Activated CD4-positive, alpha-beta T cell treated with anti-CD3 and anti-CD28 coated beads, Interleukin-2, amount 50 U/mL, for 48 hours (primary cell): ENCODE results near the gene OTUD5.
"Not testable (repeated sequence)": the region's sequence is repeated elsewhere in the genome, so short reads cannot be mapped to it uniquely, and the experiment has no call there.

ENCODE experiments used
- DNase-seq, 2 experiments: peaks; one replicate each; pipeline ENCODE4 v3.0.0-alpha.2; 2020

OTUD5 gene

DNA sequence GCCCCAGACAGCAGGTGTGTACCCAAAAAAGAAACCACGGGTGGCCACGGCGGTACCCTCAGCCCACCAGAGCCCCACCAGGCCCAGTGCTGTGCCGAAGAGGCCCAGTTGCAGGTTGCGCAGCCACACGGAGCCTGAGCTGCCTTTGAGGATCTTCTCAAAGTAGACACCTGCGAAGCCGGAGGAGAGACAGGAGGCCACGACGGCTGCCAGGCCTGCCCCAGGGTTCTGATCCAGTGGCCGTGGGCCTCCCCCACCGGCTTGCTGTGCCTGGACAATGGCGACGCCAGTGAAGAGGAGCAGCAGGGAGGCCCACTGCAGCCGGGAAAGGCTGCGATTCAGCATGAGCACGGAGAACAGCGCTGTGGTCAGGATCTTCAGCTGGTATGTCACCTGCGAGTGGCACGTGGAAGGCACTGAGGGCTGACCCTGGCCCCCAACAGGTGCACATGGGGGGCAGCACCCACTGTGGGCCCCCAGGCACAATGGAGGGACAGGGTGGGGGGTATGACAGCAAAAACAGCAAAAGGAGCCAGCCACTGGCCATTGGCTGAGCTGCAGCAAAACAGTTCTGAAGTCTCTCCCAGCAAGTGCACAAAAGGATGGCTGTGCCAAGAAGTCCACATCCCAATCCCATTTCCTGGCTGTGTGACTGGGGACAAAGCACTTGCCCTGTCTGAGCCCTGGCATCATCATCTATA lies 52.2 kb downstream of the OTUD5 start:
- no peak for DNase-seq

DNA sequence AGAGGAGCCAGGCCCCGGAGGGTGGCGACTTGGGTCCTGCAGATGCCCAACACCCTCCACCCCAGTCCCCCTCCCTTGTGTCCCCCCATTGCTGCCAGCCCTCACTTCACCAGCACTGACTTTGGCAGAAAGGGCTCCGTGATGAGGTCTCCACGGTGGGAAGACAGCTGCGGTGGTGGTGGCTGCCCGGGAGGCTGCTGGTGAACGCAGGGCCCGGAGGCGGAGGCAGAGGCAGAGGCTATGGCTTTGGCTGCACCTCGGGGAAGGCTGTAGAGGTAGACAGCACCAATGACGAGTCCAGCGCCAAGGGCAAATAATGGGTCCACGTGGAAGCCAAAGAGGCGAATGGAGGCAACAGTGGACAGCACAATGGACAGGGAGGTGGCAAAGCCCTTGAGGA lies 52.8 kb downstream of the OTUD5 start:
- no peak for DNase-seq

DNA sequence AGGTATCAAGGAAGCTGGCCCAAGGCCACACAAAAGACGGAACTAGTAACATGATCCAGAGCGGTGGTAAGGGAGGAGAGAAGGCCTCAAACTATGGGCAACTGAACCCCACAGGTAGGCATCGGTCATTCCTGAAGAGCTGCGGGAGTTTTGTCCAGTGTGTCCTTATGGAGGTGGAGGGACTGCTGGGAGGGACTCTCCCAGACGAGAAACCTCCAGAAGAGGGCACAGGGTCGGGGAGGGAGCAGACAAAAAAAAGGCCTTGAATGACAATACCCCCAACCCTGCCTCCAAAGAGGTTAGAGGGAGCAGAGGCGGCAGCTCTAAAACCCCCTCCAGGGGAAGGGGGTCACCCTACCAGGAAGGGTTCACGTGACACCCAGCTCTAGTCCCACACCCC lies 53.2 kb downstream of the OTUD5 start:
- no peak for DNase-seq

DNA sequence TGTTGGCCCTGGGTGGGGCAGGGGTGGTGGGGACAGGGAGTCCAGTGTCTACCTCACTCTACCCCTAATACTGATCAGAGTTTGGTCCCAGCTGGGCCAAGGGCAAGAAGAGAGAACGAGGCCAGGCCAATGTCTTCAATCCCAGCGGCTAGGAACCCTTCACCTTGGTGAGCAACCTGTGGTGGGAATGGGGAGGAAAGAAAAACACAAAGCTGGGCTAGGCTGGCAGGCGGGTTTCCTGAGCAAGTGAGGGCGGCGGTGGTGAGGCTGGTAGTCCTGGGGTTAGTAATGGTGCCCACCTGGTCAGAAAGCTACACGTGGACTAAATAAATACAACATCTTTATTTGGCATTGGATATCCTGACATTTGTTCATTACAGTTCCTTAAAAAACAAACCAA lies 54.1 kb downstream of the OTUD5 start:
- no peak for DNase-seq

DNA sequence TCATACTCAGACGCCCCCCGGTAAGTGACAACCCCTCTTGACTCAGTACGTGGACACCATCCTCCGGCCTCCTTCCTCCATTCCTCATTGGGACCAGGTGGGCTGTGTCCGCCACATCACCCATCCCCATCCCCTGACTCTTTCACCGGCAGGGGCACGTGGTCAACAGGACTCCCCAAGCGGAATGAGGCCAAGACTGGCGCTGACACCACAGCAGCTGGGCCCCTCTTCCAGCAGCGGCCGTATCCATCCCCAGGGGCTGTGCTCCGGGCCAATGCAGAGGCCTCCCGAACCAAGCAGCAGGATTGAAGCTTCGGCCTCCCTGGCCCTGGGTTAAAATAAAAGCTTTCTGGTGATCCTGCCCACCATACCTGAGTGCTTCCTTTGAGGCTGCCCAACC lies 54.6 kb downstream of the OTUD5 start:
- no peak for DNase-seq

DNA sequence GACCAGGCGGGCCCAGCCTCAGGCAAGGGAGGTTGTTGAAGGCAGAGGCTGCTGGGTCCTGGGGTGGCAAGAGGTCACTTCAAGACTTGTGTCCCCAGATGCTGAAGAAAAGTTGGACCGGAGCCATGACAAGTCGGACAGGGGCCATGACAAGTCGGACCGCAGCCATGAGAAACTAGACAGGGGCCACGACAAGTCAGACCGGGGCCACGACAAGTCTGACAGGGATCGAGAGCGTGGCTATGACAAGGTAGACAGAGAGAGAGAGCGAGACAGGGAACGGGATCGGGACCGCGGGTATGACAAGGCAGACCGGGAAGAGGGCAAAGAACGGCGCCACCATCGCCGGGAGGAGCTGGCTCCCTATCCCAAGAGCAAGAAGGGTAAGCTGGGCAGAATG lies 55.3 kb downstream of the OTUD5 start:
- no peak for DNase-seq

DNA sequence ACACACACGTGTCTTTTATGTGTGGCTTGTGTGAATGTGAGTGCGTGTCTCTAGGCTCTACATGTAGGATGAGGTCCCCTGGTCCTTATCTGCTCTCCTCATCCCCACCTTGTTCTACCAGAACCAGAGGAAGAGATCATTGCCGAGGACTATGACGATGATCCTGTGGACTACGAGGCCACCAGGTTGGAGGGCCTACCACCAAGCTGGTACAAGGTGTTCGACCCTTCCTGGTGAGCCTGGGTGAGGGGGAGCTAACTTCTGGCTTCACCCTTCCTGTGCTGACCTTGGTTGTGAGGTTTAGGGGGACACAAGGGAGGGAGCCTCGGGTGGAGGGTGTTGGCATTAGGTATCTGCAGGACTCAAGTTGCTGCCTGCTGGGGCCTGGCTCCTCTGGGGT lies 56.3 kb downstream of the OTUD5 start:
- no peak for DNase-seq

DNA sequence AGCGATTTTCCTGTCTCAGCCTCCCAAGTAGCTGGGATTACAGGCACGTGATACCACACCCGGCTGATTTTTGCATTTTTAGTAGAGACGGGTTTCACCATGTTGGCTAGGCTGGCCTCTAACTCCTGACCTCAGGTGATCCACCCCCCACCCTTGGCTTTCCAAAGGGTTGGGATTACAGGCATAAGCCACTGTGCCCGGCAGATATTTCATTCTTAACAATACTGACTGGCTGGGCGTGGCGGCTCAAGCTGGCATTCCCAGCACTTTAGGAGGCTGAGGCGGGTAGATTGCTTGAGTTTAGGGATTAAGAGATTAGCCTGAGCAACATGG lies 58.4 kb downstream of the OTUD5 start:
- DNase-seq: no peak

DNA sequence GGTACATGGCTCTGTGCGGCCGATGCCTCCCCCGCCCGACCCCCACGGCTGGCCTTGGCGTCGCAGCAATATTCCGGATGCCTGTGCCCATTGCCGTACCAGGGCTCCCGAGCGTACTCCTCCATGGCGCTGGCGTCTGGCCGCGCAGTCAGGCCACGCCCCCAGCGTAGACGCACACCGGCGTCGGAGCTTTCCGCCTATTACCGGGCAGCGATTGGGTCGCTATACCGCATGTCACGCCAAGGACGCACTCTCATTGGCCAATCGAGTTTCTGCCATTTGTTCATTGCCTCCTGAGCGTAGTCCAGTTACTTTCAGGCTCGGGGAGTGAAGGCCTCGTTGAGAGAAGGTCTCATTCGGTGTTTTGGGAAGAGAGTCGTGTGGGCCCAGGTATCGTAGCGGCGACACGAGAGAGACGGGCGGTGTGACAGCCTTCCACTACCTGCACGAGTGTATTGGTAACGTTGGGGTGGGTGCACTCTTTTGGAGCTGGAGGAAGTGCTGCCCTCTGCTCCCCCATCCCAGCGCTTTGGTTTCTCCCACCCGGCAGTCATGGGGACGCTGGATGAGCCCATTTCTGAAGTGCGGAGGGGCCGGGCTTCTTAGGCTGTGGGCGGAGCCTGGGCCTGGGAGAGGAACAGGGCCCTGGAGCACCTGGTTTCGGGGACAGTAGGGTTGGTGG lies 59.6 kb downstream of the OTUD5 start, which contains the start of the genes PQBP1 and TIMM17B:
TSS of gene PQBP1 (plus strand) at position 306 of the 682 bp plus-strand sequence. CDS start 580 bp downstream, outside the sequence.
TSS of gene TIMM17B (minus strand) at position 144 of the 682 bp plus-strand sequence. CDS start at position 125, 19 bp downstream.
- peak; percentile 83 to 86 for DNase-seq

DNA sequence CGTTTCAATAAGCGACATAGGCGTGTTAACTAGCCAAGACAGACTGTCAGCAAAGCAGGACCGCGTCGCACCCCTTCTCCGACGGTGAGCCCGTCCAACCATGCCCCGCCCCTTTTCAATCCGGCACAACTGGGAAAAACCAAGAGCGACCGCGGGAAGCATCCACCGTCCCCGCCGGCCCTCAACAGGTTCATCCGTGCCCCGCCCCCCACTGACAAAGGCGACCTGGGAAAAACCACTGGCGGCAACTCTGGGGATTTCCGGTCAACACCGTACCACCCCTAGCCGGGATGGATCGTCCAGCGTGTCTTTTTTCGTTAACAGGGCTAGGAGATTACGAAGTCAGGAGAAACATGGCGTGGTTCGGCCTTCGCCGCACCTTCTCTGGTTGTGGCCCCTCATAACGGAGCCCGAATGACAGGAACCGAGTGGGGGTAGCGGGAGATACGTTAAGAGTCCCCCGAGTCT lies 60.2 kb downstream of the OTUD5 start:
- DNase-seq: peak; percentile 65 to 76

DNA sequence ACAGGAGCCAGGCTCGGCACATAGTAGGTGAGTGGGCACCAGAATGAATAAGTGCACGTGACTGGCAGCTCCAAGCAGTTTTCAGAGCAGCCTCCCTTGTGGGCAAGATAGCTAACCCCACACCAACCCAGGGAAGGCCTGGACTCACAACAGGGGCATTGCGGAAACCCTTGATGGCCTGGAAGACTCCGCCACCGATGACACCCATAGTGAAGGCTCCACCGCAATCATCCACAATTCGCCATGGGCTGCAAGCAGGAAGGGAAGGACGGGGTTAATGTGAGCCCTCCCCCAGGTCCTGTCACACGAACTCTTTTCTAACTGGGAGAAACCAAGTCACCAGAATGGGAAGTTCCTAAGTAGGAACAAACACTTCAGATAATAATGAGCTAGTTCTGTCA lies 60.8 kb downstream of the OTUD5 start:
- DNase-seq: no peak

DNA sequence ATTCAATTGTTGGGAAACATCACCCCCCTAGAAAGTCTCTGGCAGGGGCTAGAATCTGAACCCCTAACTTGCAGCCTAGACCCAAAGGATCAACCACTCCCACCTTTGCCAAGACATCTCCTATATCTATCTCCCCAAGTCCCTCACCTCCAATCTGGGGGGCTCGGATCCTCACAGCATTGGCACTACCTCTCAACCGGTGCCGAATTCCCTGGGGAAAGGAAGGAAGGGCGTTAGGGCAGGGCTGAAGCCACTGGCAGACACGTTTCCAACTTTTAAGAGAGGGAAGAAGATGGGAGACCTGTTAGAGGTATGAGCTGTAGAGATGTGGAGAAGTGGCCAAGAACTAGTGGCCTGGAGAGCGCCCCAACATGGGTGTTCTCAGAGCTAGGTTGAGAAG lies 62.5 kb downstream of the OTUD5 start:
- no peak for DNase-seq

DNA sequence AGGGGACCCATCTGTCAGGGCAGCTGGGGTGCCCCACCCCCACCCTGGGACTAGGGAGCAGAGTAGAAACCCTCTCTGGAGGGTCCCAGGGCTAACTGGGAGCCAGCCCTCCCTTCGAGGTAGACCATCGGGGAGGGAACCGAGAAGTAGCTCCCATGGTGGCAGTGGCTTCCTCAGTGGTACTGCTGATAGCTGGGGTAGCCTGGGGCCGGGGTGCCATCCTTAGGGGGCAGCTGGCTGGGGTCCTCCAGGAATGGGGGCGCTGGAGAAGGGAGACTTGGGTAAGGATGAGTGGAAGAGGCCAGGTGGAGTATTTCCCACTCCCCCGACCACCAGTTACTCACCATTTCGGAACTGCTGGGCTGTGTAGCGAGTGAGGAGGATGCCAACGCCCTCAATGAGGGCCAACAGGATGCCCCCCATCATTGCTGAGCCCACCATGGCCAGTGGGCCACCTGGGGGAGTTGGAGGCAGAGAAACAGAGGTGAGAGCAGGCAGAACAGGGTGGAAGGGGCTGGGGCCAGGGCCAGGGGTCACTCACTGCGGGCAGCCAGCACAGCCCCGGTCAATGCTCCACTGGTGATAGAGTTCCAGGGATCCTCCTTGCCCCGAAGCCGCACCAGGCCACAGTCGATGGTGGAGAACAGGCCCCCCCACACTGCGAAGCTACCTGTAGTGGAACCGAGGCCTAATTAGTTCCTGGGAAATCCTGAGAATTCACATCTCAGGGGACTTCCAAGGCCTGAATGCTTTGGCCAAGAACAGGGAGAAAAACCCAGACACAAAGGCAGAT lies 63.7 kb downstream of the OTUD5 start:
- no peak for DNase-seq

DNA sequence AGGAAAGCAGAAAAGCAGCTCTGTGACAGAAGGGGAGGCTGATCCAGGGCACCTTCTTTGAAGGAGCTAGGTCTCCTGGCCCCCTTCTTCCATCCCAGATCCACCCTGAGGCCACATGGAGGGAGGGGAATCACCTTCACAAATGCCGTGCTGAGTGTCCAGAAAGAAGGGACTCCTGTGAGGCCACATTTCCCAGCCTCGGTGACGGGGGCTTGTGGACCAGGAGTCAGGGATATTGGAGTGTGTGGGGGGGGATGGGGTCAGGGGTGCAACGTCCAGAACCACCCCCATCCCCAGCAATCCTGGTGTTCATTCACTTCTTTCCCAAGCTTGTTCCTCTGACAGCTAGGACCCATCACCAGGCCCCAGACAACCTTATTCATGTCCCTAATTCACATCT lies 64.5 kb downstream of the OTUD5 start:
- no peak for DNase-seq

DNA sequence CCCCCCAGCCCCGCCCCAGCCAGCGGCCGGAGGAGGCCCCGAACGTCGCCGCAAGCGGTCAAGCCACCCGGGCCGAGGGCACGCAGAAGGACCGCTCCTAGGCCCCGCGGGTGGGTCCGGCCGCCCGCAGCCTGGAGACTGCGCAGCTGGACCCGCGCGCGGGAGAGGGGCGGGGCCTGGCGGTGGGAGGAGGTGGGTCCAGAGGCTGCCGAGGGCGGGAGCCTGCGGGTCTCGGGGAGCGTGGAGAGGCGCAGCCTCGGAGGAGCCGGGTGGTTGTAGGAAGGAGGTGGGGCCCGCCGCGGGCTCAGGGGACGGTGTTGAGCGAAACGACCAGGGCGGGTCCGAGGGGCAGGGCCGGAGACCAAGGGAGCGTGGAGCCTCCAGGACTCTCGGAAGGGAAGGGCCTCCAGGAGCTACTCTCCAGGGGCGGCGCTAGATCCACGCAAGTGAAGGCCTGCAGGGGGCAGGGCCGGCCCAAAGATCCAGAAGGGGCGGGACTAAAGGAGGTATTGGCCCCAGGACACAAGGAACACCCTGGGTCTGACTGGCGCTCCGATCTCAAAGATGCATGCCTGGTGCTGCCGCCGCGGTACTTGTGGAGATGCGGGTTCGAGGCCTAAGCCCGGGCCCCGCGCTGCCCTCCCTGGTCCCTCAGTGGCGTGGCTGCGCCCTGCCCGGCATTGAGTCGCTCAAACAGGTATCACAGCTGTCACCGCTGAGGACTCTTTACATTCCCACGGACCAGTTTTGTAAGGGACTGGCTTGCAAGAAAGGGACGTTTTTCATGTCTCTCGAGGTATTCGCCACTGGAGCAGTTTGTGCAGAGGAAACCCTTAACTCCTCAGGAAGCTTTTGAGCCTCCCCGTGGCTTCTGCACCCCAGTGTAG lies 65.8 kb downstream of the OTUD5 start:
- peak; percentile 72 to 83 for DNase-seq

DNA sequence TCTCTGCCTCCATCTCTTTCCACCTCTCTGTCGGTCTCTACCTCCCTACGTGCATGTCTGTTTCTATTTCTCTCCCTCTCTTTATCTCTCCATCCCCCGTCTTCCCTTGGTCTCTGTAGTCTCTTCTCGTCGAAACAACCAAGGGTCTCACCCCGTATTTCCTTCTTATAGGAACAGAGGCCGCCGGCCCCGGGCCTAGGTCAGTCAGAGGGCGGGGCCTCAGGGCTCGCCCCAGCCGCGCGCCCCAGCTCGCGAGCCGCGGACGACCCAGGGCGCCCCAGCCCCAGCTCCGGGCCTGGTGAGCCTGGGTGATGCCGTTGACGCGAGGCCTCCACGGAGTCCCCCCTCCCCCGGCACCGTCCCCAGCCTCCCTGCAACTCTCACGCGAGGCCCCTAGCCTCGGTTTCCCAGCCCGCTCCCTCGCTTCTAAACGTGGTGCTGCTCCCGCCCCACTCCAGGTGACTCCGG lies 66.4 kb downstream of the OTUD5 start:
- DNase-seq: peak in 1 of 2 experiments; percentile 23

DNA sequence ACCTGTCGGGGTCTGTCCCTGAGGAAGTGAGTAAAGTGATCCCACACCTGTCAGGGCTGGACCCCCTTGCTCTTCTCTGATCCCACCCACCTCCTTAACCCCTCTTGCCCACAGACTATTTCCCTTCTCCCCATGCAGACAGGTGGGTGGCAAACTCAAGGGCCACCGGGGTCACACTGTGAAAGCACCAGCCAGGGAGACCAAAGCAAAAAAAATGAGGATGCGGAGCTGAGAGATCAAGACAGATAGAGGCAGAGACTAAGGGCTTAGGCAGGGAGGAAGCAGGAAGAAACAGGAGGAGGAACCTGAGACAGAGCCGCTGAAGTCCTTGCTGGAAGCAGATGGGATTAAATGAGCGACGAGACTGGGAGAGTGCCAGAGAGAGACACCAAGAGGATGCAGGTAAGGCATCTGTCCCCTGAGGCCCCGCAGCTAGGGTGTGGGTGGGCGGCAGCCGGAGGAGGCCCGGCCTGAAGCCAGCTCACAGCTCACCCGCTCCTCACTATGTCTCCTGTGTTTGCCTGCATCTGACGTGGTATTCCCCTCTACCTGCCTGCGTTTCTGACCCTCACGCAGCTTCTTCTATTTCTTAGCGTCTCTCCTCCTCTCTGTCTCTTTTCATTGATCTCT lies 67.0 kb downstream of the OTUD5 start:
- DNase-seq: no peak

DNA sequence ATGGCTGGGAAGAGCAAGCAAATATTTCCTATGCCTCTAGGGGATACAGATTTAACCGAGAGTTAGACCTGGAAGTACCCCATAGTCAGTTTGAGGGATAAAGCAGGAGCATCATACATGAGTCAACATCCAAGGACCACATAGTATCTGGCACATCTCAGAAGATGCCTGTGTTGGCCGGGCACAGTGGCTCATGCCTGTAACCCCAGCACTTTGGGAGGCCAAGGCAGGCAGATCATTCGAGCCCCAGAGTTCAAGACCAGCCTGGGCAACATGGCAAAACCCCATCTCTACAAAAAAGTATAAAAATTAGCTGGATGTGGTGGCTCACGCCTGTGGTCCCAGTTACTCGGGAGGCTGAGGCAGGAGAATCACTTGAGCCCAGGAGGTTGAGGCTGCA lies 70.8 kb downstream of the OTUD5 start:
- not testable (repeated sequence) for DNase-seq

DNA sequence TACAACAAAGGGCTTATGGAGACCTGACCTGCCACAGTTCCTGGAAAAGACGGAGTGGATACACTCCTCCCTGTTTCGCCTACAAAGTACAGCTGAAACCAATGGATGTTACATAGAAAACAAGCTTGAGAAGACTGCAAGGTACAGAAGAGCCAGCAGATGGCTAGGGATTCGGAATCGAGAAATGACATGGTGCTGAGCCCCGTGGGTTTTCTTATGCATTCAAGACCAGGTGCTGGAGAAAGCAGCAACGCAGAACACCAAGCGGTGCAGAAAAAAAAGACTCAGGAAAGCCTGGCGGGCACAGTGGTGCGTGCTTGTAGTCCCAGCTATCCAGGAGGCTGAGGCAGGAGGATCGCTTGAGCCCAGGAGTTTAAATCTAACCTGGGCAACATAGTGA lies 73.7 kb downstream of the OTUD5 start:
- no peak for DNase-seq

DNA sequence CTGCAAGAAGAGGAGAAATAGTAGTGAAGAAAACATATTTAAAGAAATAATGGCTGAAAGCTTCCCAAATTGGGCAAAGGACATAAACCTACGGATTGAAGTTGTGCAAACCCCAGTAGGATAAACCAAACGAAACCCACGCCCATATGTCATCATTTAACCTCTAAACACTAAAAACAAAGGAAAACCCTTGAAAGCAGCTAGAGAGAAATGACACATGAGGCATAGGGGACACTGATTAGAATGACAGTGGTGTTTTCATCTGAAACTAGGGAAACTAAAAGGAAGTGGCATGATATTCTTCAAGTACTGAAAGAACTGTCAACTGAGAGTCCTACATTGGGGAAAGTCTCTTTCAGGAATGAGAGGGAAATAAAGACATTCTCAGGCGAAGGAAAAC lies 80.5 kb downstream of the OTUD5 start:
- not testable (repeated sequence) for DNase-seq
